ENCODE results near the gene TBC1D14.

Gene TBC1D14

GRCh38 chr4:7029212-7029611 lies 119.6 kb downstream of the TBC1D14 start:
- DNase-seq (ENCODE audit: extremely low read depth, insufficient read length), result no peak
- Histone ChIP-seq H3K36me3 (ENCODE audit: control insufficient read depth, insufficient read depth, low read length) (peaks cover 29% of the 10 kb centered on the region), H3K4me3 (replicated peaks; ENCODE audit: low read depth, low read length) (no peak overlapping the region), H3K27me3 (replicated peaks; ENCODE audit: control insufficient read depth, insufficient read depth, low read length) (no peaks in the 10 kb centered on the region)
- TF ChIP-seq CTCF (IDR thresholded peaks at IDR 0.05; ENCODE audit: insufficient read depth, low read length, poor library complexity, severe bottlenecking), result no peak

DNA sequence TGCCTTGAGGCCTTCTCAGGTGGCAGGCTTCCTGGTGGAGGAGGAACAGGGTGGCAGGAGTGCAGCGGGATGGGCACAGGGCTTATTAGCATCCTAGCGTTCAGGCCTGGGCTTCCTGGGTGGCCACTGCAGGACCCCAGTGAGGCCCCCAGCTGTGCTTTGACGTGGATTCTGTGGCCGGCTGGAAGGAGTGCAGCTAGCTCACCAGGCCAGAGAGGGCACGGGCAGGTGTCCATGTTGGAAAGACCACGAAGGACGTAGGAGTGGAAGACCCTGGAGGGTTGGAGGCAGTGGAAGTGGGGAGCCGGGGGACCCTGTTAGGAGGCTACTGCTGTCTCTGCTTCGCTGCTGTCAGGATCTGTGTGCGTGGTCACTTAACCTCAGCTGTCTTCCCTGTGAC lies 120.3 kb downstream of the TBC1D14 start:
- Histone ChIP-seq H3K27me3 (replicated peaks; ENCODE audit: control insufficient read depth, insufficient read depth, low read length) (no peaks in the 10 kb centered on the region), H3K4me3 (replicated peaks; ENCODE audit: low read depth, low read length) (no peak overlapping the region), H3K36me3 (ENCODE audit: control insufficient read depth, insufficient read depth, low read length) (peaks cover 25% of the 10 kb centered on the region)
- no peak for DNase-seq (ENCODE audit: extremely low read depth, insufficient read length)
- TF ChIP-seq CTCF (IDR thresholded peaks at IDR 0.05; ENCODE audit: insufficient read depth, low read length, poor library complexity, severe bottlenecking), result no peak

DNA sequence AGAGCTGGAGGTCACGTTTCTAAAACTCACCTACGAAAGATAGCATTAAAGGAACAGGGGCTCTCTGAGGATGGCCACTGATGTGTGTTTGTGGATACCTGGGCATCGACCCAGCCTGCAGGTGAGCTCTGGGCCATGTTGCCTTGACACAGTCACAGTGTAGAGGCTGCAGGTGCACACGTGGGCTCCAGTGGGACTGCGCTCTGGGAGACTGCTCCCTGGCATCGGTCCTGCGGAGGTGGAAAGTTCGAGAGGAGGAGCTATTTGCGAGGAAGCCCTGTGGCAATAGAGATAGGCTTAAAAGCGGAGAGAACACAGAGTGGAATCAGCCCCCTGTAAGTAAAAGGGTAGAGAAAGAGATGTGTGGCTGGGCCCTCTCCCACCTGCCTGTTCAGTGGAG lies 121.2 kb downstream of the TBC1D14 start:
- no peak for DNase-seq (ENCODE audit: extremely low read depth, insufficient read length)
- TF ChIP-seq CTCF (IDR thresholded peaks at IDR 0.05; ENCODE audit: insufficient read depth, low read length, poor library complexity, severe bottlenecking), result no peak
- Histone ChIP-seq H3K27me3 (replicated peaks; ENCODE audit: control insufficient read depth, insufficient read depth, low read length) (no peaks in the 10 kb centered on the region), H3K36me3 (ENCODE audit: control insufficient read depth, insufficient read depth, low read length) (peaks cover 18% of the 10 kb centered on the region), H3K4me3 (replicated peaks; ENCODE audit: low read depth, low read length) (no peak overlapping the region)

GRCh38 chr4:7031558-7032449 lies 122.2 kb downstream of the TBC1D14 start:
- Histone ChIP-seq H3K27me3 (replicated peaks; ENCODE audit: control insufficient read depth, insufficient read depth, low read length) (no peaks in the 10 kb centered on the region), H3K4me3 (replicated peaks; ENCODE audit: low read depth, low read length) (no peak overlapping the region), H3K36me3 (ENCODE audit: control insufficient read depth, insufficient read depth, low read length) (peaks cover 18% of the 10 kb centered on the region)
- no peak for DNase-seq (ENCODE audit: extremely low read depth, insufficient read length)
- no peak for TF ChIP-seq CTCF (IDR thresholded peaks at IDR 0.05; ENCODE audit: insufficient read depth, low read length, poor library complexity, severe bottlenecking)

GRCh38 chr4:7032596-7032995 lies 123.0 kb downstream of the TBC1D14 start:
- no peak for TF ChIP-seq CTCF (IDR thresholded peaks at IDR 0.05; ENCODE audit: insufficient read depth, low read length, poor library complexity, severe bottlenecking)
- no peak for DNase-seq (ENCODE audit: extremely low read depth, insufficient read length)

More at GRCh38 chr4:7032596-7032995, 123.0 kb downstream of the TBC1D14 start:
- Histone ChIP-seq H3K4me3 (replicated peaks; ENCODE audit: low read depth, low read length) (no peak overlapping the region), H3K27me3 (replicated peaks; ENCODE audit: control insufficient read depth, insufficient read depth, low read length) (no peaks in the 10 kb centered on the region), H3K36me3 (ENCODE audit: control insufficient read depth, insufficient read depth, low read length) (peaks cover 18% of the 10 kb centered on the region)

Measured in GM06990 (cell line).